Fibroblast of skin of left quadriceps (primary cell): Measurements from ENCODE around the gene IBSP.

Source experiments
- DNase-seq, 2 experiments: peaks; one replicate each; pipeline ENCODE4 v3.0.0-alpha.2; 2013; ENCODE audit warnings: low read depth in 2 of 2

Gene IBSP, protein sequence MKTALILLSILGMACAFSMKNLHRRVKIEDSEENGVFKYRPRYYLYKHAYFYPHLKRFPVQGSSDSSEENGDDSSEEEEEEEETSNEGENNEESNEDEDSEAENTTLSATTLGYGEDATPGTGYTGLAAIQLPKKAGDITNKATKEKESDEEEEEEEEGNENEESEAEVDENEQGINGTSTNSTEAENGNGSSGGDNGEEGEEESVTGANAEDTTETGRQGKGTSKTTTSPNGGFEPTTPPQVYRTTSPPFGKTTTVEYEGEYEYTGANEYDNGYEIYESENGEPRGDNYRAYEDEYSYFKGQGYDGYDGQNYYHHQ

DNA sequence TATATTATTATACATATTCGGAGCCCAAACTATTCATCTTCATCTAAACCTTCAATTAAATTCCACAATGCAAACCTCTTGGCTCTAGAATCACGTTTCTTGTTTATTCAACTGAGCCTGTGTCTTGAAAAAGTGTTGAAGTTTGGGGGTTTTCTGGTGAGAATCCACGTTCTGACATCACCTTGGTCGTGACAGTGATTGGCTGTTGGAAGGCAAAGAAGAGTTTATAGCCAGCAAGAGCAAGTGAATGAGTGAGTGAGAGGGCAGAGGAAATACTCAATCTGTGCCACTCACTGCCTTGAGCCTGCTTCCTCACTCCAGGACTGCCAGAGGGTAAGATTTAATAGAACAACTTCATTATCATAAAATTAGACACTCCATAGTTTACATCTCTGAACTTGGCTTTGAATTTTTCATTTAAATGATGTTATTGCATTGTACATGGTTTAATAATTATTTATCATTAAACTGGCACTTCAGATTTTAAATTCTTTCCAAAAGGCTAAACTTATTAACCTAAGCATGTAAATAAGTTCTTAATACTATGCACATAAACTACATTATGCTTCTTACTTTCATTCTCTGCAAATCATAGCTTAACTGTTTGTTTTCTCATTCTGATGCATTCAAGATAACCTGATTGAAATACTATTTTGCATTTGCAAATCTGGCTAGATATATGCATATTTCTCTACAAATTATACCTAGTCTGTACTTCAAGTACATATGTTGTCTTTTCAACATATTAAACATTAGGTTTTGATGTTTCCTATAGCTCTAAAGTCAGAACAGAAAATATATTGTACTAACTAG lies at the start of gene IBSP:
Gene IBSP, plus strand, starts transcription at position 254 of the 813 bp plus-strand sequence. CDS start 2,808 bp downstream, outside the sequence.
- no peak for DNase-seq

DNA sequence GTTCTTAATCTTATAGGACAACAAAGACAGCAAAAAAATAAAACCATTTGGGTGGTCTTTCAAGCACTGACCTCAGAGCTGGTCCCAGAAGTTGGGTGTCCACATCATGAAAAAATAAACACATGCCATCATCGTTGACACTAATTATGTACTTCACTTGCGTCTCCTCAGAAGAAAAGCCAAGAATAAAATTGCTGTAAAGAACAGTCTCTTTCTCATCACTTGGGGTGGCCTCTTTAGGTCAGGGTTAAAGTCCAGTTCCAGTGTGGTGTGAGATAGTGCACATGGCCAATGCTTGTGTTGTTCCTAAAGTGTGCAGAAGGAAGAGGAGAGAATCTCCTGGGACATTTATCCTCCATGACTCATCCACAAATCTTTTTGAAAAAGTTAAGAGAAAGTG lies 49.5 kb upstream of the IBSP start:
- no peak for DNase-seq

DNA sequence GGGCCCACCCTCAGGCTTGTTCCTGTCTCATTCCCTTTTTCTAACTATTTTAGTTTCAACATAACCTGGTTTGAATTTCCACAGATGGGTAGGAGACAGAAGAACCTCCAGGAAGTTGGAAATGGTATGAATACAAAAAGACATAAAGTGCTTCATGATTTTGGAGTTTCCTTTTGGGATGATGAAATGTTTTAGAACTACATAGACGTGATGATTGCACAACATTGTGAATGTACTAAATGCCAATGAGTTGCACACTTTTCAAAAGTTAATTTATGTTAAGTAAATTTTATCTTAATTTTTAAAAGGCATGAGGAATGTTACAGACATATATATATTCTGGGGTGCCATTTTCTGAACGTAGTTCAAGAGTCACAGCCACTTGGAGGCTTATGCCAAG lies 41.1 kb upstream of the IBSP start:
- no peak for DNase-seq

DNA sequence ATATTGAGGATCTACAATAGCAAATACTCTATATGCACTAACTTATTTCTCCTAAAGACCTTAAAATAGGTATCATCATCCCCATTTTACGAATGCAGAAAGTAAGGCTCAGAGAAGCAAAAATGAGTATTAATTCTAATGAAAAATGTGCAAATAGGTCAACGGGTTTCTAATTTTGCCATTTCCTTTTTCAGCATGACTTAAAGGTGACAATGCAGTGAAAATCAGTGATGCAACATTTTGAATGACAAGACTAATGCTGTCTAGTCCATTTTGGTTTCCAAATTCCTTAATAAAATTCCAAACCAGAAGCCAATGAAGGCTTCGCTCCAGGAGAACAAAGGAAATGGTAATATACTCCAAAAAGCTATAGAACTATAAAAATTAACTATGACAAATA lies 37.0 kb upstream of the IBSP start:
- no peak for DNase-seq

DNA sequence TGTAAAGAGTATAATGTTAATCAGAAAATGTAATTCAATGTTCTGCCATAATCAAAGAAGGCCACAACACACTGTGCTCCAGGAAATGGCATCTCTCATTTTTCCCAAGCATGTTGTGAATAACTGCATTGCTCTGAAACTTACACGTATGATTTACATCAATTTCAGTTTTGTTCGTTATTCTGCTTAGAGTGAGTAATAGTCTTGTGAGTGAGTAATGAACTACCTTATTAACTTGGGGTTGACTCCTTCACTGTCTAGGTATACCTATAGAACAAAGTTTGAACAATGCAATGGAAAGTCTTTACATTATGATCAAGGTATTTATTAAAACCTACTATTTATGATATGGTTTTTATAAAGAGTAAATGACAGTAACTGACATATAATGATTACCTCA lies 17.8 kb upstream of the IBSP start:
- no peak for DNase-seq

DNA sequence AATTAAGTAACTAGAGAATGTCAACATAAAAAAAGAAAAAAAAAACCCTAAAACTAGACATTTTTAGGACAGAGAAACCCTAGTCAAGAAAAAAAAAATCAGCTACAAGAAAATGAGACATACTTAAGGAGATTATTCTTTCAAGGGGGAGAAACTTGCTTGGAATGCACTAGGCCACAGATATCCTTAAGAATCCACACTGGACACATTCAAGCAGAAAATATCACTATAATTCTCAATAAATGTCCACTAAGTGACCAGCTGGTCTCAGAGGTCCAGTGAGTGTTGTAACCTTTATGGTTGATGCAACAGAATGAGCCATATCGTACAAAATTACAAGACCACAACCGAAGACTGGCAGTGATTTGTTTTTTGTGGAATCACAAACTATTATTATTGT lies 15.6 kb upstream of the IBSP start:
- no peak for DNase-seq

DNA sequence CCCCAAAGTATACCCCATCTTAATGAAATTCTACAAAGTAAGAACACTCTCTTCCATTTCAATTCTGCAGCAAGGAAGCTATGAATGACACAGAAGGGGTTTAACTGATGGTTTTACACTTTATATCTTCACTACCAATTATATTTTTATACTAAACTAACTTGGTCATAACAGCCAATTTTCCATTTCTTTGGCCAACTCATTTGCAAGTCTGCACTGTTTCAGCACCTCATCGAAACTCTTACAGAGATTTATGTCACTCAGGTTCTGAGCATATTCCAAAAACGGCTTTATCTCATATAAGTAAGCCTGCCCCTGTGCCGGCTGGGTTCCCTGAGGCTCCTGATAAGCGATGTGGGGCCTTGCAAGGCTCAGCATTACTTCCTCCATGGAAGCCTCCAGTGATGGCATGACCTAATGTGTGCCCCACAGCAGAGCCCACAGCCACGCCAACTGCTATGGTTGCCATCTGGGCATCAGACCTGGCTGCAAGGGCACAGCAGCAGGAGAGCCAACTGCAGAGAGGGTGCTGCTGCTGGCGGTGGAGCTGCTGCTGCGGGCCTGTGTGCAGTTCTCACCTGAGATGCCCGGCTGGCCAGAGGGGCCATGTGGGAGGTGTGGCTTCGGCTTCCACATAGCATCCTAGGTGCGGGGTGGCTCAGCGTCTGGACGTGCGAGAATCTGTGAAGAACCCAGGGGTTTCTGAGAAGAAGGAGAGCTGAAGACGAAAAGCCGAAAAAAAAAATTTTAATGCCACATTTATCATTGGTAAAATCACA lies 13.4 kb upstream of the IBSP start:
- no peak for DNase-seq

DNA sequence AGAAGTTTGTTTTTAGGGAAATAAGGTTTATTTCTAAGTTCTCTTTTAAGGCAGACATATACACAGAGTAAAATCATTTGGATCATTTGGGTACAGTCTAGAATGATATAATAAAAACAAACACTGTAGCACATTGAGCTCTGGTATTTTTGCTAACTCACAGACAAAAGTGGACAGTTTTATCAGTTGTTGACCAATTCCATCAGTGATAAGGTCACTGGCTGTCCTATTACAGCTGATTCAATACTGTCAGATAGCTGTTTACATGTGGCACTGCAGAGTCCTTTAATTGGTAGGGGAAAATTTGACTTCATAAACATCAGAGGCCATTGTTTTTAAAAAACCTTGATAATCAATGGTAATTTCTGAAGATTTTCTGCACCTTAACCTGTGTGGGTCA lies 3.5 kb downstream of the IBSP start:
- DNase-seq, result no peak

DNA sequence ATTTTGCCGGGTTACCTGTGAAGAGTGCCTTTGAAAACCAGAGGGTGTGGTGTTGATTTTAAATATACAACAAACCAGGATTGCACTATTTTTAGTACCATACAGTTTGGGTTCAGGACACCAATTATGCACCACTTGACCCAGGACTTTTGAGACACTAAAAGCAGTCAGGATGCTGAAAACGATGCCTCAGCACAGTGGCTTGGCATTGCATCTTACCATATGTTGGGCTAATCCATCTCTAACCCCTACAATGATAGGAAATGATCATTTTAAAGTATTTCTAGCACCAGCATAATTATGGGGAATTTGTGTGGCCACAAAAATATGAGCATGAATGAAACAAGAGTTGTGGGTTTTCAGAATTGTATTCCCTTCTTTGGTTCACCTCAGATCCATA lies 4.1 kb downstream of the IBSP start:
- DNase-seq, result no peak

DNA sequence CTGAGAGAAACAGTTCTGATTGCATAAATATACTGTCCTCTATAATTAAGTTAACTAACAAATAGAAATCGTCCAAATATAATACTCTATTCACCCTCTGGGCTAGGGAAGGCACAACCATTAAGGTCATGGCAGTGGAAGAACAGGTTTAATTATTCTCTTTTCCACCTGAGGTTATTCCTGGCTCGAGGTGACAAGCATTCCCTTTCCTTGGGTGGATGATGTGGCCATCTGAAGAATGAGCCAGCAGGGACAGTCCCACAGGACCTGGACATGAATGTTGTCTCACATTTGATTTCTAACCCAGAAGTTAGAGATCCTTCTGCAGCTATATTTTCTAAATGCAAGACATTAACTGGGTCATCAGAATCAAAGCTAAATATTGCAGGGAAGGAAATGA lies 5.5 kb downstream of the IBSP start:
- no peak for DNase-seq

DNA sequence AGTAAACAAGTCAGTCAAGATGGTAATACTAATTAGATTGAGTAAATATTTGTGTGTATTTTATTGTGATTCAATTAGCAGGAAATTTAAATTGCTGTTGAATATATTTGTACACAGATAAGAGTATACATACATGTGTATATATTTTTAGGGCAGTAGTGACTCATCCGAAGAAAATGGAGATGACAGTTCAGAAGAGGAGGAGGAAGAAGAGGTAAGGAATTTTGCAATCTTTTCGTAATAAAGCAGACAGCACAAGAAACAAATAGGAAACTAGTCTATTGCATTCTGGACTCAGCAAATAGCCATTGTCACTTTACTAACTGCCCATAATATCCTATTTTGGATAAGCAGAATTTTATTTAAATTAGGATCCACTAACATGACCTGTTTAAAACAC lies 6.6 kb downstream of the IBSP start:
- peak in 1 of 2 experiments; percentile 32 for DNase-seq

DNA sequence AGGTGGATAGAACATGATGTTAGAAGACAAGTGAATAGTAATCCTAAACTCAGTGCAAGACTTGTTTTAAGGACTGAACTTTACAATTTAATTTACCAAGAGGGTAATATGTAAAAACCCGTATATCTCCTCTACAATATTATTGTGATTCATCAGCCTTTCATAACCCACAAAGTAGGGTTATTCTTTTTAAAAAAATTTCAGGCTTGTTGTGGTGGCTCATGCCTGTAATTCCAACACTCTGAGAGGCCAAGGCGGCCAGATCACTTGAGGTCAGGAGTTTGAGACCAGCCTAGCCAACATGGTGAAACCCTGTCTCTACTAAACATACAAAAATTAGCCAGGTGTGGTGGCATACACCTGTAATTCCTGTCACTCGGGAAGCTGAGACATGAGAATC lies 7.2 kb downstream of the IBSP start:
- DNase-seq, result peak in 1 of 2 experiments; percentile 17

DNA sequence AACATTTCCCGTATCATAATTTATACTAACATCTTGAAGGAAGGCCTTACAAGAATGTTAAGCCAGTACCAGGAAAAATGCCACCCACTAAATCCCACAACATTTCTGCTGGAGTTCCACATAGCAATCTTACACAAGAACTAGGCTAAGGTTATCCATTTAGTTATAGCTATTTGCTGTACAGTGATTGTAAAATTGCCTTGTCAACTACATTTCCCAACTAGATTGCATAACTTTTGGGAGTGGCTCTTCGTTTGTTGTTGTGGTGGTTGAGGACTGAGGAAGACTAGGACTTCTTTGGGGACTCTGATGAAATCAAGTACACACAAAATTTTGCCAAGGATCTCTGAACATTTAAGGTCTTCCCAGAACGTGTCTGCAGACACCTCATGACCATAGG lies 8.0 kb downstream of the IBSP start:
- DNase-seq, result no peak

DNA sequence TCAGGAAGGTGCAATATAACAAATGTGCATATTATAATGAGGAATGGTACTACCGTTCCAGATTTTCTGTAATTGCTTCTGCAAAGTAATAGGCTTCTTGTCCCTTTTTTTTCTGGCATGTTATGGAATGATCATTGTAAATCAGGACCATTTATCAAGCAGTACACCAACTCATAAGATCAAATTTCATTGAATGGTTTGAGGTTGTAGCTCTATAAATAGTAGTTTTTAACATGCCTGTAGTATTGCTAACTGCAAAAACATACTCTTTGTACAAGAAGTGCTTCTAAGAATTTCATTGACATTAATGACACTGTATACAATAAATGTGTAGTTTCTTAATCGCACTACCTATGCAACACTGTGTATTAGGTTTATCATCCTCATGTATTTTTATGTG lies 12.6 kb downstream of the IBSP start:
- no peak for DNase-seq

DNA sequence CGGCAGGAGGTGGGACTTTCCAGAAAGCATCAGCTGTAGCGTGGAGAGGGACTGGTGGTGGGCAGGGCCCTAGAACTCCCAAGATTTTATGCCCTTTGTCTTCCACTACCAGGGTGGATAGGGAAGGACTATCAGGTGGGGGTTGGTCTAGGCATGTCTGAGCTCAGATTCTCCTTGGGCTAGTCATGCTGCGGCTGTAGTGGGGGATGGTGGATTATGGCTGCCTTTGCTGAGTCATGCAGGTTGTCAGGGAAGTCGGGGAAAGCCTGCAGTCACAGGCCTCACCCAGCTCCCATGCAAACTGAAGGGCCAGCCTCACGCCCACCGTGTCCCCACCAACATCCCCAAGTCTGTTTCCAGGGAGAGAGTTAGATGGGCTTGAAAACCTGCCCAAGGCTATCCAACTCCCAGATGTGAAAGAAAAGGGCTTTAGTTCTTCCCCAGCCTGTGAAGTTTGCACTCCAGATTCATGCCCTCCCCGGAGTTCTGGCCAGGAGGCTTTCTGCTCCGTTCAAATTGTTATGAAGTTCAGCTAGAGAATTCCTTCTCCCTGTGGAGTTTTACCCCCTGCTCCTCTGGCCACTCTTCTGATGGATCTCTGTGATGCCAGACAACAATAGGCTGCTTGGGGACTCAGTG lies 20.0 kb downstream of the IBSP start:
- peak; percentile 85 to 87 for DNase-seq

DNA sequence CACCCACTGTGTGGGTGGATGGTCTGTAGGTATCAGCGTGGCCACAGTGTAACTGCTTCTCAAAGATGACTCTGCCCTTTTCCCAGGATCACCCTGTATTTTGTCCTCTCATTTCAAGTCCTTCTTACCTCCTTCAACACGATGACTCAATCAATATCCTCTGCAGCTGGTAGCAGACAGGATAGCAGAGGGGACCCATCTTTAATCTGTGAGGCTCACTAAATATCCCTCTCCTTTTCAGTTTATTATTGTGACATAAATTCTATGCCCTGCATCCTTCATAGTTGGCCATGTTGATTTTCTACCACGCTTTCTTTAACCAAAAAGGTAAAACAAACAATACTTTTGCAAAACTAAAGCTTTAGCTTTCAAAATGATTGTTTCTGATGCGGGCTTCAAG lies 23.8 kb downstream of the IBSP start:
- DNase-seq, result no peak

DNA sequence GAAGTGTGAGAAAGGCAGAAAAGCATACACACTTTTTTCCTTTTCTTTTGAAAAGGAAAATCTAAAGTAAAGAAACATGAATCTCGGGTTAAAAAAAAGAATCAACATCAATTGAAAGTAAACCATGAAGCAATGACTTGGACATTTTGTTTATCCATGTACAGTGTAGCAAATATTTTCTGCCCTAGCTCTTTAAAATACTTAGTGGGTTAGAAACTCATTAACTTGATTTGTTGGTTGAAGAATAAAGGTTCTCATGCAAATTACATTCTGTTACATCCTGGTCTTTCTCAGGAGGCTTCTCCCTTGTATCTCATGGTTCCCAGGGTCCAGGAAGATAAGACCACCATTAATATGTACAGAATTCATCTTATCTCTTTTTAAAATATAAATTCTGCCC lies 24.4 kb downstream of the IBSP start:
- no peak for DNase-seq

DNA sequence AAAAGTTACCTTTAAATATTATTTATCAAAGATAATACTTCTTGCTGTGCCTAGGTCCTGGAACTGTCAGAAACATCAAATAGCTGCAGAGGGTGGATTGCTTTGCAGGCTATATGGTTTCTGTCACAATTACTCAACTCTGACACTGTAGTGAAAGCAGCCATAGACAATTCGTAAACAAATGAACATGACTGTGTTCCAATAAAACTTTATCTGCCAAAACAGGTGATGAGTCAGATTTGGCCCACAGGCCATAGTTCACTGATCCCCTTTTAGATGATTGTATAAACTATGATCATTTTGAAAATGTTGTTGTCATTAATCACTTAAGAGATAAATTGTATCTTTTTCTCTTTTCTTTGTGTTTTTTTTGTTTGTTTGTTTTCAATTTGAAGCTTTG lies 25.0 kb downstream of the IBSP start:
- DNase-seq, result no peak

DNA sequence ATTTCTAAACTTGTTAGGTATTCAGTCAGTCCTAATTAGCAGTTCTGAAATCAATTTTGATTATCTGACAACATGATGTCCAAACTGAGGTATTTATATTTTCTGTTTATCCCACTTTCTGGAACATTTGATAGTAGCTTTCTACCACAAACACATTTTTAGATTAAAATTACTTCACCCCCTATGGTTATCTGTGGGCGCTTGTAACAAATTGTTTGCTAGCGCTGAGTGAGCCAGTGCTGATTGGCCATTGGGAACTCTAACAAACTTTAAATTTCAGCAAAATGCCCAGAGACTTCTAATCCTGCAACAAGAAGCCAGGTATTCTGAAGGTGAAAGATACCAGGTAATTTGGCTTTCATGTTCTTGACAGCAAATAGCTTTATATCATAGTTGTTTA lies 33.3 kb downstream of the IBSP start, which contains the start of gene MEPE:
Gene MEPE, plus strand, starts transcription at position 301 of the 400 bp plus-strand sequence. CDS start 1,746 bp downstream, outside the sequence.
- DNase-seq, result no peak

DNA sequence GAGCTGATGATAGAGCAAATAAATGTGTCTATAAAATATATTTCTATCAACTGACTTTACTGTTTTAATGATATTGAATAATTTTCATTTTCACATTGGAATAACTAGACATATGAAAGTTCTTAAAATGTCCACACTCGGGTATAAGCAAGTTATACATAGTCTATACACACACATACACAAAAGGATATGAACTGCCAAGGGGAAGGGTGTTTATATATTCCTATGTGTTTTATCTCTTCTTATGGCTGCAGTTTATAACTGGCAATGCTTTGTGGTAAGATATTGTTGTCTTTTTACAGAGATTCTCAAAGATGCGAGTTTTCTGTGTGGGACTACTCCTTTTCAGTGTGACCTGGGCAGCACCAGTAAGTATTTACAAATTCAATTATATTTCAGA lies 35.0 kb downstream of the IBSP start:
- no peak for DNase-seq

DNA sequence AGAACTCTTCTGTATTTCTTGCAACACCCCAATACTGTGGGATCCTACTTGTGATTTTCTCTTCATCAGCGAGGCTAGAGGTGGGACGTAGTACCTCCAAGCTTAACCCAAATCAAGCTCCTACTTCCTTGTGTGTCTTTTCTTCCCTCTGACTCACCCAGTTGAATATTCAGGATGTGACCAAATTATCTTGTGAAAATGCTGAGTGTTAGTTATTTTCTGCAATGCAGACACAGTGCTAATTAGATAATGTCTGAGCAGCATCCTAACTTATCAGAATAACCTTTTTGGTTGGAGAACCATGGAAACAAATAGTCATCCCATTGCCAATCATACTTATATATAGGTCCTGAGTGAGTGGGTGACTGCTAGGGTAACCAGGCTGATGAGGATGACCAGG lies 35.8 kb downstream of the IBSP start:
- no peak for DNase-seq

DNA sequence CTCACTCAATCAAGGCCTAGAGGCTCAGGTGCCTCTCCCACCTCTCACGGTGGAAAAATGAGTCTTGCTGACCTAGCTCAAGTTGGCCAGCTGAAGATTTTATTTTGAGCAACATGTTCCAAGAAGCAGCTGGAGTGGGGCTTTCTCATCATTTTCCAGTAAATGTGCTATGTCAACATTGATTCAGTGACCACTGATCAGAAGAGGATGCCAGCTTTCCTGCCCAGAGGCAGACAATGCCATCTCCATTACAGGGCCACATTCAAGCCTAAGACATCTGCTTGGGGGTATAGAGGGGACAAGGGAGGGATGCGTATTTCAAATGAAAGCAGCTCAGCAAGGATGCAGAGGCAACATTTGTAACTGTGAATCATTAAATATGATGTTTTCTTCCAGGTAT lies 36.4 kb downstream of the IBSP start:
- no peak for DNase-seq
